ENCODE measurements around the gene VPS26C.

Gene VPS26C

DNA sequence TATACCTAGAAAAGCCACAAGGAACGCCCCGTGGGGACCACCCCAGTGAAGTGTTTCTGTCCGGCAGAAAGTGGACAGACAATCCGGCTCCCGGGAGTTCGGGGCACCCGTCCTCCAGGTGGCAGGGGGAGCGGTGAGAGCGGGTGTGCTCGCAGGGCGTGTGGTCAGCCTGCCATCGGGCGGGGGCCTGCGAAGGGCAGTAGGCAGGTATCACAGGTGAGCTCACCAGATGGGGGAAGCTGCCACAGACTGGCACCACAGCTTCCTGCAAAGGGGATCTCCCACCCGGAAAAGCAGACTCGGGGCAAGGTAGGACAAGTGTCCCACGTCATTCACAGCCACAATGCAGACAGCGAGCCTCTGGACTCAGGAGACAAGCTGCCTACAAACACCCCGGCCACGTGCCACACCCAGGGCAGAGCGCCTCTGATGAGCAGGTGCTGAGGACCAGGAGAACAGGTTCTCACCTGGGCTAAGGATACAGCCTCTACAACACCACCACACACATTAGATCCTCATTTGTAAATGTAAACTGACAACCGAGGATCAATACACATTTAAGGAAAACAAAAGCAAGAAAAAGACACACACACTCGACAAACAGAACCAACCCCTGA lies 36.4 kb downstream of the VPS26C start:
- H3K9me2 ChIP-seq (replicated peaks; ENCODE audit: insufficient read depth, low read length): no peaks in the 10 kb centered on the region
- TF ChIP-seq EZH2phosphoT487 (IDR thresholded peaks at IDR 0.05; ENCODE audit: low read length): no peak
- TF ChIP-seq, protein P1, sequence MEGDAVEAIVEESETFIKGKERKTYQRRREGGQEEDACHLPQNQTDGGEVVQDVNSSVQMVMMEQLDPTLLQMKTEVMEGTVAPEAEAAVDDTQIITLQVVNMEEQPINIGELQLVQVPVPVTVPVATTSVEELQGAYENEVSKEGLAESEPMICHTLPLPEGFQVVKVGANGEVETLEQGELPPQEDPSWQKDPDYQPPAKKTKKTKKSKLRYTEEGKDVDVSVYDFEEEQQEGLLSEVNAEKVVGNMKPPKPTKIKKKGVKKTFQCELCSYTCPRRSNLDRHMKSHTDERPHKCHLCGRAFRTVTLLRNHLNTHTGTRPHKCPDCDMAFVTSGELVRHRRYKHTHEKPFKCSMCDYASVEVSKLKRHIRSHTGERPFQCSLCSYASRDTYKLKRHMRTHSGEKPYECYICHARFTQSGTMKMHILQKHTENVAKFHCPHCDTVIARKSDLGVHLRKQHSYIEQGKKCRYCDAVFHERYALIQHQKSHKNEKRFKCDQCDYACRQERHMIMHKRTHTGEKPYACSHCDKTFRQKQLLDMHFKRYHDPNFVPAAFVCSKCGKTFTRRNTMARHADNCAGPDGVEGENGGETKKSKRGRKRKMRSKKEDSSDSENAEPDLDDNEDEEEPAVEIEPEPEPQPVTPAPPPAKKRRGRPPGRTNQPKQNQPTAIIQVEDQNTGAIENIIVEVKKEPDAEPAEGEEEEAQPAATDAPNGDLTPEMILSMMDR (IDR thresholded peaks at IDR 0.05; ENCODE audit: low read length): no peak
- TF ChIP-seq EZH2 (optimal IDR thresholded peaks at IDR 0.05; ENCODE audit: low read depth, low read length): no peak
- H3K27ac ChIP-seq (ENCODE audit: low read length): no peak overlapping the region
- no peak overlapping the region for H2AFZ ChIP-seq (ENCODE audit: low read length)
- peaks cover 16% of the 10 kb centered on the region for H3F3A ChIP-seq (ENCODE audit: insufficient read depth, low read length)
- peaks cover 27% of the 10 kb centered on the region for H3K79me2 ChIP-seq (ENCODE audit: low read length)
- H4K20me1 ChIP-seq (ENCODE audit: insufficient read depth, low read length): peaks cover 38% of the 10 kb centered on the region
- H3K4me3 ChIP-seq (ENCODE audit: low read length): no peak overlapping the region
- H3K4me1 ChIP-seq (ENCODE audit: low read length): peaks cover 19% of the 10 kb centered on the region
- DNase-seq: no peak
- peaks cover 6% of the 10 kb centered on the region for H3K36me3 ChIP-seq (replicated peaks; ENCODE audit: insufficient read depth, low read length)
- H3K9ac ChIP-seq (ENCODE audit: low read length): no peak overlapping the region
- no peaks in the 10 kb centered on the region for H3K9me3 ChIP-seq (replicated peaks; ENCODE audit: insufficient read depth, low read length)
- H3K4me2 ChIP-seq (ENCODE audit: low read depth, low read length): no peak overlapping the region
- no peaks in the 10 kb centered on the region for H3K27me3 ChIP-seq (replicated peaks; ENCODE audit: insufficient read depth, low read length)

DNA sequence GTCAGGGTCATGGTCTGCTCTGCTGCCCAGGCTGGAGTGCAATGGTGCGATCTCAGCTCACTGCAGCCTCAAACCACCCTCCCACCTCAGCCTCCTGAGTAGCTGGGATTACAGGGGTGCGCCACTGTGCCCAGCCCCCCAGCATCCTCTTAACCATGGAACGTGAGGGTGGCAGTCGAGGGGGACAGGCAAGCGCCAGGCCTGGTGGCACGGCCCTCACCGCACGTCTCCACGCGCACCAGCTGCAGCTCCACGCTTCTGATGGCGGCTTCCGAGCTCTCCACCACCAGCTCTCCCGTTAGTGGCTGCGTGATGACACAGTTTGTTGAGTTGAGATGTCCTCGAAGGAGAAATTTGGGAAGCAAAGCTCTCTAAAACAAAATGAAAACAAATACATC lies 39.1 kb downstream of the VPS26C start:
- Histone ChIP-seq H3K36me3 (replicated peaks; ENCODE audit: insufficient read depth, low read length) (peaks cover 6% of the 10 kb centered on the region), H3K9me3 (replicated peaks; ENCODE audit: insufficient read depth, low read length) (no peaks in the 10 kb centered on the region), H3K27ac (ENCODE audit: low read length) (no peak overlapping the region), H3F3A (ENCODE audit: insufficient read depth, low read length) (peaks cover 12% of the 10 kb centered on the region), H4K20me1 (ENCODE audit: insufficient read depth, low read length) (peaks cover 31% of the 10 kb centered on the region), H3K4me3 (ENCODE audit: low read length) (no peak overlapping the region), H2AFZ (ENCODE audit: low read length) (no peak overlapping the region), H3K9ac (ENCODE audit: low read length) (no peak overlapping the region), H3K79me2 (ENCODE audit: low read length) (peaks cover 16% of the 10 kb centered on the region), H3K4me2 (ENCODE audit: low read depth, low read length) (no peak overlapping the region), H3K27me3 (replicated peaks; ENCODE audit: insufficient read depth, low read length) (no peaks in the 10 kb centered on the region), H3K4me1 (ENCODE audit: low read length) (peaks cover 16% of the 10 kb centered on the region), H3K9me2 (replicated peaks; ENCODE audit: insufficient read depth, low read length) (no peaks in the 10 kb centered on the region)
- TF ChIP-seq EZH2phosphoT487 (IDR thresholded peaks at IDR 0.05; ENCODE audit: low read length): no peak
- TF ChIP-seq EZH2 (optimal IDR thresholded peaks at IDR 0.05; ENCODE audit: low read depth, low read length): no peak
- TF ChIP-seq, protein P1 (IDR thresholded peaks at IDR 0.05; ENCODE audit: low read length): no peak
- DNase-seq: no peak

DNA sequence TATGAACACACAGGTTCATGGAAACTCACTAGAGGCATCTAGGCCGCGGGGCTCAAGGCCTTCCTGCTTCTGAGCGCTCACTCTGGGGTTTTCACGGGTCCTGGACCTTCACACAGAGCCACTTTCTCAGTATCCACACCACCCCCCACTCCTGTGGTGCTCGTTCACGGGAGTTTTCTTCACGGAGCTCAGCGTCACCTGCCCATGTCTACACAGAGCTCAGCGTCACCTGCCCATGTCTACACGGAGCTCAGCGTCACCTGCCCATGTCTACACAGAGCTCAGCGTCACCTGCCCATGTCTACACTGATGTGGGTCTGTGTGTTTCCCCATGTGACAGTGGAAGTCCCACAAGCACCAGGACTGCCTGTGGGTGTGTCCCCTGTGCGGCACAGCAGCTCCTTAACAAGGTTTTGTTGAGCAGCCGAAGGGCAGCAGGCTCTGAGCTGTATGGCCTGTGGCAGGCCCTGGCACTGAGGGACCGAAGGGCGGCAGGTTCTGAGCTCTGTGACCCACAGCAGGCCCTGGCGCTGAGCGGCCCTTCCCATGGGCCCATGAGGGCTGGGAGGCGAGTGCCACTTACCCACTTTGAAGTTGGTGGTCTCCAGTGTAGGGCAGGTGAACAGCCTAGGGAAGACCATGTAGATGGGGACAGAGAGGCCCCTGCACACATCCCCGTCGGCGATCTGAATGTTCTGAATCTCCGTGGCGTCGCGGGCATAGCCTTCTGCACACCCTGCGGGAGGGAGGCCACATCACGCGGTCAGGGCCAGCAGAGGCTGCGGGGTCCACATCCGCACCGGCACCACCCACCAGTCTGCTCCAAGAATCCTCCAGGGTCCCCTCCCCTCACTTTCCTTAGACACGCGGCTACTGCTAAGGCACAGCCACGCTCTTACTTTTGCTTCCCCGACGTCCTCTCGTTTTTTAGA lies 39.8 kb downstream of the VPS26C start:
- DNase-seq: no peak
- peaks cover 6% of the 10 kb centered on the region for H3K36me3 ChIP-seq (replicated peaks; ENCODE audit: insufficient read depth, low read length)
- H3K9ac ChIP-seq (ENCODE audit: low read length): no peak overlapping the region
- H4K20me1 ChIP-seq (ENCODE audit: insufficient read depth, low read length): peaks cover 26% of the 10 kb centered on the region
- no peak overlapping the region for H2AFZ ChIP-seq (ENCODE audit: low read length)
- no peaks in the 10 kb centered on the region for H3K27me3 ChIP-seq (replicated peaks; ENCODE audit: insufficient read depth, low read length)
- H3K79me2 ChIP-seq (ENCODE audit: low read length): peaks cover 15% of the 10 kb centered on the region
- H3K9me2 ChIP-seq (replicated peaks; ENCODE audit: insufficient read depth, low read length): no peaks in the 10 kb centered on the region
- TF ChIP-seq, protein P1 (IDR thresholded peaks at IDR 0.05; ENCODE audit: low read length): no peak
- TF ChIP-seq EZH2 (optimal IDR thresholded peaks at IDR 0.05; ENCODE audit: low read depth, low read length): no peak
- no peak for TF ChIP-seq EZH2phosphoT487 (IDR thresholded peaks at IDR 0.05; ENCODE audit: low read length)
- peaks cover 5% of the 10 kb centered on the region for H3F3A ChIP-seq (ENCODE audit: insufficient read depth, low read length)
- H3K27ac ChIP-seq (ENCODE audit: low read length): no peak overlapping the region
- no peak overlapping the region for H3K4me3 ChIP-seq (ENCODE audit: low read length)
- peaks cover 10% of the 10 kb centered on the region for H3K4me1 ChIP-seq (ENCODE audit: low read length)
- no peaks in the 10 kb centered on the region for H3K9me3 ChIP-seq (replicated peaks; ENCODE audit: insufficient read depth, low read length)
- H3K4me2 ChIP-seq (ENCODE audit: low read depth, low read length): no peak overlapping the region
